Kidney (tissue), 22 donors: Measurements from ENCODE around the gene HYLS1. TPM values are rescaled to one million over a fixed set of nuclear protein-coding genes. Genes with fewer than 3 reads are reported as not detected.
A peak's percentile ranks its signal among the peaks of the same experiment; 100 is the strongest.

ENCODE experiments used
- DNase-seq, 5 donors: peaks; one replicate each; pipeline ENCODE4 v3.0.0-alpha.2; 2013 to 2020
- FAIRE-seq: peaks from 2 replicates; lab custom pipeline; 2012; peaks lifted over from hg19 to GRCh38; lab: Jason Lieb, UNC
- H3K27ac ChIP-seq, 2 donors: one replicate each; pipeline ENCODE4 v1.7.0; 2013; ENCODE audit warnings: low read depth in 2 of 2, low read length in 2 of 2, inconsistent platforms in 1 of 2
- H3K27me3 ChIP-seq: one replicate; pipeline ENCODE4 v1.7.1; 2013; ENCODE audit warnings: low read length, inconsistent platforms; ENCODE audit not compliant: control insufficient read depth, insufficient read depth
- H3K36me3 ChIP-seq, 3 donors: one replicate each; pipeline versions ENCODE4 v1.7.0 to v1.7.1; 2013; ENCODE audit warnings: low read length in 3 of 3, control low read depth in 1 of 3, inconsistent platforms in 1 of 3; ENCODE audit not compliant: insufficient read depth in 3 of 3, control insufficient read depth in 2 of 3
- H3K4me1 ChIP-seq, 3 donors: one replicate each; pipeline versions ENCODE4 v1.7.0 to v1.7.1; 2013; ENCODE audit warnings: low read length in 3 of 3, inconsistent platforms in 1 of 3, low read depth in 1 of 3; ENCODE audit not compliant: control insufficient read depth in 2 of 3, insufficient read depth in 2 of 3
- H3K4me3 ChIP-seq, 3 donors: one replicate each; pipeline versions ENCODE4 v1.7.0 to v1.8.1; 2013; ENCODE audit warnings: low read length in 3 of 3, control low read depth in 1 of 3, inconsistent platforms in 1 of 3
- H3K9ac ChIP-seq, 3 donors: one replicate each; pipeline versions ENCODE4 v1.7.0 to v1.7.1; 2013; ENCODE audit warnings: low read length in 3 of 3, control low read depth in 1 of 3, inconsistent platforms in 1 of 3
- H3K9me3 ChIP-seq, 3 donors: one replicate each; pipeline versions ENCODE4 v1.7.0 to v1.7.1; 2013; ENCODE audit warnings: low read length in 3 of 3, control low read depth in 1 of 3, inconsistent platforms in 1 of 3; ENCODE audit not compliant: control insufficient read depth in 2 of 3, insufficient read depth in 1 of 3
- CTCF ChIP-seq: IDR thresholded peaks from 3 replicates; pipeline ENCODE4 v1.5.1; 2012; ENCODE audit warnings: mild to moderate bottlenecking, moderate library complexity, borderline replicate concordance; ENCODE audit not compliant: insufficient read depth; ENCODE audit errors: extremely low read depth
- intact Hi-C: fragments of 100-400 bp; cut with DNase I; formaldehyde crosslinking; loops from one replicate; pipeline ENCODE4 v1.11.1; 2022
- long read RNA-seq, 10 donors: library from polyadenylated mRNA in 1 of 10; unstranded in 1 of 10; transcript quantifications; one replicate each; pipeline ENCODE4 v2.0.0 and lab custom pipeline, GENCODE V29; 2021 to 2026
- polyA plus RNA-seq: library from polyadenylated mRNA; stranded (reverse); fragments of 350-450 nt; fragmentation: Illumina TruSeq; extraction: RNeasy Lipid Tissue Mini Kit (QIAGEN cat#74804); gene quantifications from one replicate; pipeline ENCODE4 v1.2.3, GENCODE V29; 2014; ENCODE audit warnings: low read depth, low replicate concordance; ENCODE audit not compliant: insufficient read depth
- total RNA-seq: library from RNA; stranded (reverse); fragmentation: NEBNext Ultra II Directional; extraction: Animal tissue kit (Norgen Biotek cat#: 25700); gene quantifications from one replicate; pipeline ENCODE4 v1.2.1, GENCODE V29; 2021
- donor health status: control.
- donor health status: control.
- donor health status: control.
- donor health status: control.
- donor health status: control.
- donor health status: DM: yes; HTN: yes; CAD: no.
- donor health status: Normal renal cell carcinoma (clear cell type).

Gene HYLS1, protein sequence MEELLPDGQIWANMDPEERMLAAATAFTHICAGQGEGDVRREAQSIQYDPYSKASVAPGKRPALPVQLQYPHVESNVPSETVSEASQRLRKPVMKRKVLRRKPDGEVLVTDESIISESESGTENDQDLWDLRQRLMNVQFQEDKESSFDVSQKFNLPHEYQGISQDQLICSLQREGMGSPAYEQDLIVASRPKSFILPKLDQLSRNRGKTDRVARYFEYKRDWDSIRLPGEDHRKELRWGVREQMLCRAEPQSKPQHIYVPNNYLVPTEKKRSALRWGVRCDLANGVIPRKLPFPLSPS
- total RNA-seq (3.0 TPM), polyA plus RNA-seq (4.9 TPM)
- long read RNA-seq, donor 1, partial matches to known transcripts, result 0 of 3 reads
- long read RNA-seq, donor 1, other reads (novel, unspliced or antisense), result 0 of 3 reads
- long read RNA-seq, donor 2, transcript HYLS1-202 (3 exons, 2,061 nt), result major isoform, 5 of 11 reads
- long read RNA-seq, donor 2, partial matches to known transcripts, result 6 of 11 reads
- long read RNA-seq, donor 2, other reads (novel, unspliced or antisense), result 0 of 11 reads
- long read RNA-seq, donor 3, partial matches to known transcripts, result 10 of 14 reads
- long read RNA-seq, donor 3, other reads (novel, unspliced or antisense), result 0 of 14 reads
- long read RNA-seq, donor 4, partial matches to known transcripts, result 7 of 9 reads
- long read RNA-seq, donor 4, other reads (novel, unspliced or antisense), result 0 of 9 reads
- long read RNA-seq, donor 5, result 0 reads
- long read RNA-seq, donor 6, transcript HYLS1-202 (3 exons, 2,061 nt), result major isoform, 9 of 42 reads
- long read RNA-seq, donor 6, partial matches to known transcripts, result 19 of 42 reads
- long read RNA-seq, donor 6, other reads (novel, unspliced or antisense), result 14 of 42 reads
- long read RNA-seq, donor 7, partial matches to known transcripts, result 0 of 1 reads
- long read RNA-seq, donor 7, other reads (novel, unspliced or antisense), result 0 of 1 reads
- long read RNA-seq, donor 8, partial matches to known transcripts, result 0 of 3 reads
- long read RNA-seq, donor 8, other reads (novel, unspliced or antisense), result 0 of 3 reads
- long read RNA-seq, donor 9, partial matches to known transcripts, result 0 of 2 reads
- long read RNA-seq, donor 9, other reads (novel, unspliced or antisense), result 0 of 2 reads
- long read RNA-seq, donor 10, partial matches to known transcripts, result 8 of 14 reads
- long read RNA-seq, donor 10, other reads (novel, unspliced or antisense), result 5 of 14 reads

GRCh38 chr11:125887373-125888324 lies at the start of gene HYLS1:
Gene HYLS1 (plus strand): TSS chr11:125887668. CDS start chr11:125899369, 11,701 bp downstream.
- peak; percentile 95 to 98 (median 97) for DNase-seq
- intact Hi-C loops, result no loop called here
- H3K9me3 ChIP-seq, result no peaks in the 10 kb centered on the region
- TF ChIP-seq CTCF, result peak; percentile 29
- no peaks in the 10 kb centered on the region for H3K36me3 ChIP-seq
- FAIRE-seq, result peak; percentile 73
- peaks cover 0 to 2% (median 0%) of the 10 kb centered on the region in 3 donors for H3K4me1 ChIP-seq
- H3K9ac ChIP-seq, result peak within 1 kb of the TSS; percentile 49 to 85 (median 74)
- no peaks in the 10 kb centered on the region for H3K27me3 ChIP-seq
- H3K4me3 ChIP-seq, result peak within 1 kb of the TSS; percentile 81 to 85 (median 83)
- peak within 1 kb of the TSS; percentile 89 to 93 for H3K27ac ChIP-seq

GRCh38 chr11:125842321-125842948 lies 45.0 kb upstream of the HYLS1 start:
- no peaks in the 10 kb centered on the region for H3K27me3 ChIP-seq
- H3K27ac ChIP-seq, result no peak overlapping the region
- FAIRE-seq, result no peak
- peaks cover 0 to 13% (median 0%) of the 10 kb centered on the region in 3 donors for H3K9me3 ChIP-seq
- intact Hi-C loops, result no loop called here
- no peak for DNase-seq
- H3K4me3 ChIP-seq, result no peak overlapping the region
- no peak overlapping the region for H3K9ac ChIP-seq
- H3K36me3 ChIP-seq, result no peaks in the 10 kb centered on the region
- TF ChIP-seq CTCF, result no peak
- no peaks in the 10 kb centered on the region for H3K4me1 ChIP-seq
